ENCODE measurements around the gene ARL8A. TPM values are rescaled to one million over a fixed set of nuclear protein-coding genes. Genes with fewer than 3 reads are reported as not detected.

ARL8A gene
- total and polyA plus RNA-seq, 2 of the 4 experiments (the other 2 are of a cell fraction) = 18.1 to 30.7 TPM

- H3K4ac ChIP-seq (ENCODE audit: low read depth, low read length) = no peak overlapping the region
- TF ChIP-seq RAD21 (IDR thresholded peaks at IDR 0.05; ENCODE audit: low read length) = no peak
- no peak for TF ChIP-seq NFE2L2 (IDR thresholded peaks at IDR 0.05; ENCODE audit: low read depth, low read length)
- no peak for TF ChIP-seq FOS (IDR thresholded peaks at IDR 0.05; ENCODE audit: low read depth, low read length)
- no peak for TF ChIP-seq POLR2A (IDR thresholded peaks at IDR 0.05; ENCODE audit: low read depth, low read length)
- no peak for TF ChIP-seq BHLHE40 (IDR thresholded peaks at IDR 0.05; ENCODE audit: low read depth, low read length)
- no peak for TF ChIP-seq MAZ (IDR thresholded peaks at IDR 0.05; ENCODE audit: borderline replicate concordance, low read depth, low read length)
- no peak for TF ChIP-seq MAFK (IDR thresholded peaks at IDR 0.05; ENCODE audit: low read depth, low read length)
- no peak for TF ChIP-seq CHD1 (IDR thresholded peaks at IDR 0.05; ENCODE audit: low read depth, low read length)
- TF ChIP-seq RFX5 (IDR thresholded peaks at IDR 0.05; ENCODE audit: low read depth, low read length) = no peak
- TF ChIP-seq USF2 (IDR thresholded peaks at IDR 0.05; ENCODE audit: low read depth, low read length) = no peak
- no peak for TF ChIP-seq CEBPB (IDR thresholded peaks at IDR 0.05; ENCODE audit: low read depth, low read length)
- TF ChIP-seq CTCF (conservative IDR thresholded peaks at IDR 0.05; ENCODE audit: low read depth, low read length) = no peak
- no peak for TF ChIP-seq SMC3 (IDR thresholded peaks at IDR 0.05; ENCODE audit: low read depth, low read length)
- TF ChIP-seq MXI1 (IDR thresholded peaks at IDR 0.05; ENCODE audit: borderline replicate concordance, low read depth, low read length) = no peak
- no peak for TF ChIP-seq RCOR1 (IDR thresholded peaks at IDR 0.05; ENCODE audit: insufficient replicate concordance, low read length)
- no peak for TF ChIP-seq ELK1 (IDR thresholded peaks at IDR 0.05; ENCODE audit: borderline replicate concordance, low read depth, low read length)
- in situ Hi-C loops (cut with MboI; ENCODE audit: low sequenced_read_pairs) (loop anchor here (25.0 kb wide), 1 partner anchor 610 kb away; the partner anchor contains the start of gene NAV1), intact Hi-C loops (cut with micrococcal nuclease) (no loop called here), dilution Hi-C loops (cut with HindIII; ENCODE audit: low sequenced_read_pairs, unreplicated experiment) (no loop called here)
- peaks cover 5% of the 10 kb centered on the region; the same call in 1 of the 2 replicates for H3K9me1 ChIP-seq (ENCODE audit: insufficient read depth, low read length)
- no peak overlapping the region for H3K14ac ChIP-seq (replicated peaks; ENCODE audit: low read depth, low read length)
- peaks cover 4% of the 10 kb centered on the region for H3K4me1 ChIP-seq (ENCODE audit: control insufficient read depth, insufficient read depth, low read length)
- WGBS, 2 experiments (ENCODE audit: extremely low coverage in 2 of 2, insufficient read length in 1 of 2) = no CpG with 5 or more reads among the region's 3 CpGs
- H4K5ac ChIP-seq (ENCODE audit: low read depth, low read length) = no peak overlapping the region
- H2BK120ac ChIP-seq (ENCODE audit: low read depth, low read length) = no peak overlapping the region
- H2AK5ac ChIP-seq (ENCODE audit: low read depth, low read length) = no peak overlapping the region
- ATAC-seq (ENCODE audit: low read depth) (no peak), DNase-seq (no peak)
- H3K79me1 ChIP-seq (ENCODE audit: low read depth in 1 of 2, low read length in 2 of 2) = peaks cover 14 to 28% of the 10 kb centered on the region in 2 experiments
- H3K9me3 ChIP-seq (ENCODE audit: control insufficient read depth, insufficient read depth, low read length) = no peaks in the 10 kb centered on the region
- no peak overlapping the region for H3K4me2 ChIP-seq (ENCODE audit: low read depth, low read length)
- no TSS peak for BruUV-seq (replicated peaks)
- peaks cover 21% of the 10 kb centered on the region for H4K20me1 ChIP-seq (ENCODE audit: insufficient read depth, low read length)
- no peak overlapping the region for H3K27ac ChIP-seq (ENCODE audit: insufficient read depth, low read length)
- no peak overlapping the region for H2BK5ac ChIP-seq (ENCODE audit: low read depth, low read length, poor library complexity, severe bottlenecking)
- H3K23ac ChIP-seq (ENCODE audit: low read depth, low read length) = no peak overlapping the region
- POLR2A ChIA-PET (ENCODE audit: unreplicated experiment) = no interaction called here
- CTCF ChIA-PET = no interaction called here
- no peak overlapping the region for H2AK9ac ChIP-seq (replicated peaks; ENCODE audit: low read depth, low read length, poor library complexity)
- no peak overlapping the region for H4K8ac ChIP-seq (ENCODE audit: low read depth in 2 of 2, low read length in 2 of 2)
- H3K4me3 ChIP-seq (ENCODE audit: insufficient read depth, low read depth, low read length) = no peak overlapping the region
- H3K56ac ChIP-seq (ENCODE audit: extremely low read depth, insufficient read depth, low read length) = no peak overlapping the region
- H3K18ac ChIP-seq (ENCODE audit: low read depth, low read length) = no peak overlapping the region
- H2BK20ac ChIP-seq (ENCODE audit: low read depth, low read length) = no peak overlapping the region
- H3K27me3 ChIP-seq (ENCODE audit: control insufficient read depth, insufficient read depth, low read length) = peaks cover 8% of the 10 kb centered on the region; the same call in 1 of the 2 replicates
- no peaks in the 10 kb centered on the region for H3K36me3 ChIP-seq (ENCODE audit: control insufficient read depth, insufficient read depth, low read length)
- H2BK15ac ChIP-seq (ENCODE audit: low read depth, low read length) = no peak overlapping the region
- no peak overlapping the region for H4K91ac ChIP-seq (ENCODE audit: insufficient read depth, low read depth, low read length)
- H2AFZ ChIP-seq (replicated peaks; ENCODE audit: low read length, poor library complexity) = no peak overlapping the region
- no peak overlapping the region for H3K9ac ChIP-seq (ENCODE audit: low read depth, low read length)
These were observed 2.5 kb upstream of the ARL8A start for GRCh38 chr1:202146993-202147392.

Data from IMR-90 (cell line).